ENCODE results near the gene ZNF787. TPM values are rescaled to one million over a fixed set of nuclear protein-coding genes. Genes with fewer than 3 reads are reported as not detected.

The ZNF787 gene
- total and polyA plus RNA-seq, 10 of the 15 experiments (the other 5 are each of a cell fraction or from before 2014, with no cell fraction given): 0.23 to 39.9 (median 4.1) TPM

DNA sequence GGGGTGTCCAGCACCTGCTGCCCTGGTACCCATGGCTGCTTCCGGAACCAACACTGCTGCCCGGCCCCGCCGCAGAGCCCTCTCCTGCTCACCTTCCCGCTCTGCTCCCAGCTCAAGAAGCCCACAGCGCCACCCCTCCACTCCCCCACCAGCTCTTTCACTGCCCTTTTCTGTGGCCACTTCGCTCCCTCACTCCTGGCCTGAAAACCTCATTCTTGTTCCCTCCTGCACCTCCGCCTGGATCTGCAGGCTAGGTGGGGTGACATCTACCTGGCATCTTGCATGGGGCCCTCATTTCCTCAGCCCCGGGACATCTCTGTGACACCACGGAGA lies 6.4 kb downstream of the ZNF787 start:
- H3K9me3 ChIP-seq (replicated peaks; ENCODE audit: control insufficient read depth, insufficient read depth, low read length): no peaks in the 10 kb centered on the region
- BruUV-seq (replicated peaks): TSS peak; percentile 18
- CTCF ChIA-PET: no interaction called here
- DNase-seq (ENCODE audit: low read depth, low spot score): no peak
- in situ Hi-C loops (cut with MboI) (no loop called here), intact Hi-C loops (cut with micrococcal nuclease; ENCODE audit: unreplicated experiment) (no loop called here)
- 83% methylated on average over 10 of the region's 10 CpGs for WGBS (ENCODE audit: insufficient coverage, insufficient replicate concordance, low lambda C conversion rate, missing lambda C conversion rate)
- H3K79me2 ChIP-seq (ENCODE audit: control insufficient read depth, insufficient read depth, low read length): peaks cover 87% of the 10 kb centered on the region
- H3K4me3 ChIP-seq: no peak overlapping the region
- SMC1A ChIA-PET (ENCODE audit: uncharacterized antibody, unreplicated experiment): no interaction called here
- no peaks in the 10 kb centered on the region for H4K20me1 ChIP-seq (ENCODE audit: control insufficient read depth, insufficient read depth)
- H3K9ac ChIP-seq (ENCODE audit: control insufficient read depth, insufficient read depth, low read length): no peak overlapping the region
- no peak overlapping the region for H3K4me2 ChIP-seq (ENCODE audit: control insufficient read depth, insufficient read depth)
- no peak overlapping the region for H3K27ac ChIP-seq (ENCODE audit: control insufficient read depth, insufficient read depth)
- POLR2A ChIA-PET: no interaction called here
- H3K36me3 ChIP-seq (ENCODE audit: control insufficient read depth in 2 of 2, insufficient read depth in 2 of 2, low read length in 1 of 2): peaks cover 3 to 5% of the 10 kb centered on the region in 2 experiments; a peak in 2 of 4 replicates
- H2AFZ ChIP-seq (ENCODE audit: control insufficient read depth, low read depth, low read length): no peak overlapping the region
- RAD21 ChIA-PET (ENCODE audit: unreplicated experiment): no interaction called here
- ATAC-seq: no peak
- FAIRE-seq: no peak
- peaks cover 46% of the 10 kb centered on the region for H3K4me1 ChIP-seq (ENCODE audit: control insufficient read depth, insufficient read depth, low read length)
- TF ChIP-seq GATAD2B (conservative IDR thresholded peaks at IDR 0.05; ENCODE audit: low read depth): no peak
- TF ChIP-seq MEF2B (IDR thresholded peaks at IDR 0.05; ENCODE audit: partially characterized antibody, poor library complexity, severe bottlenecking): no peak
- TF ChIP-seq, protein P1, sequence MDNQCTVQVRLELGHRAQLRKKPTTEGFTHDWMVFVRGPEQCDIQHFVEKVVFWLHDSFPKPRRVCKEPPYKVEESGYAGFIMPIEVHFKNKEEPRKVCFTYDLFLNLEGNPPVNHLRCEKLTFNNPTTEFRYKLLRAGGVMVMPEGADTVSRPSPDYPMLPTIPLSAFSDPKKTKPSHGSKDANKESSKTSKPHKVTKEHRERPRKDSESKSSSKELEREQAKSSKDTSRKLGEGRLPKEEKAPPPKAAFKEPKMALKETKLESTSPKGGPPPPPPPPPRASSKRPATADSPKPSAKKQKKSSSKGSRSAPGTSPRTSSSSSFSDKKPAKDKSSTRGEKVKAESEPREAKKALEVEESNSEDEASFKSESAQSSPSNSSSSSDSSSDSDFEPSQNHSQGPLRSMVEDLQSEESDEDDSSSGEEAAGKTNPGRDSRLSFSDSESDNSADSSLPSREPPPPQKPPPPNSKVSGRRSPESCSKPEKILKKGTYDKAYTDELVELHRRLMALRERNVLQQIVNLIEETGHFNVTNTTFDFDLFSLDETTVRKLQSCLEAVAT (IDR thresholded peaks at IDR 0.05): no peak
- TF ChIP-seq, protein P2, sequence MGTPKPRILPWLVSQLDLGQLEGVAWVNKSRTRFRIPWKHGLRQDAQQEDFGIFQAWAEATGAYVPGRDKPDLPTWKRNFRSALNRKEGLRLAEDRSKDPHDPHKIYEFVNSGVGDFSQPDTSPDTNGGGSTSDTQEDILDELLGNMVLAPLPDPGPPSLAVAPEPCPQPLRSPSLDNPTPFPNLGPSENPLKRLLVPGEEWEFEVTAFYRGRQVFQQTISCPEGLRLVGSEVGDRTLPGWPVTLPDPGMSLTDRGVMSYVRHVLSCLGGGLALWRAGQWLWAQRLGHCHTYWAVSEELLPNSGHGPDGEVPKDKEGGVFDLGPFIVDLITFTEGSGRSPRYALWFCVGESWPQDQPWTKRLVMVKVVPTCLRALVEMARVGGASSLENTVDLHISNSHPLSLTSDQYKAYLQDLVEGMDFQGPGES (IDR thresholded peaks at IDR 0.05): no peak
- TF ChIP-seq ESRRA (IDR thresholded peaks at IDR 0.05; ENCODE audit: low read length): no peak
- TF ChIP-seq CEBPB (IDR thresholded peaks at IDR 0.05; ENCODE audit: borderline replicate concordance in 1 of 2, low read depth in 2 of 2, low read length in 2 of 2): no peak
- no peak for TF ChIP-seq EGR1 (IDR thresholded peaks at IDR 0.05; ENCODE audit: borderline replicate concordance in 1 of 2, low read depth in 2 of 2, low read length in 2 of 2)
- TF ChIP-seq KDM1A (IDR thresholded peaks at IDR 0.05; ENCODE audit: borderline replicate concordance): no peak
- no peak for TF ChIP-seq RB1 (IDR thresholded peaks at IDR 0.05; ENCODE audit: borderline replicate concordance)
- no peak for TF ChIP-seq NR2C2 (IDR thresholded peaks at IDR 0.05; ENCODE audit: borderline replicate concordance, control insufficient read depth, insufficient read length, low read depth)
- no peak for TF ChIP-seq ETV6 (conservative IDR thresholded peaks at IDR 0.05 in 1 of 2, IDR thresholded peaks at IDR 0.05 in 1 of 2; ENCODE audit: borderline replicate concordance in 1 of 2, low read depth in 1 of 2)
- TF ChIP-seq RBBP5 (conservative IDR thresholded peaks at IDR 0.05): no peak
- TF ChIP-seq ZNF24 (IDR thresholded peaks at IDR 0.05): no peak
- no peak for TF ChIP-seq ZNF274 (IDR thresholded peaks at IDR 0.05; ENCODE audit: insufficient read depth, insufficient read length)
- TF ChIP-seq JUND (IDR thresholded peaks at IDR 0.05; ENCODE audit: low read depth, low read length): no peak
- no peak for TF ChIP-seq MTA2 (IDR thresholded peaks at IDR 0.05; ENCODE audit: low read depth)
- no peaks in the 10 kb centered on the region for H3K27me3 ChIP-seq (replicated peaks in 1 of 2; ENCODE audit: control insufficient read depth in 2 of 2, insufficient read depth in 2 of 2, low read length in 1 of 2)

Measured in GM12878 (cell line).